Measurements from ENCODE around the gene KDF1.
A peak's percentile ranks its signal among the peaks of the same experiment; 100 is the strongest.
"Not testable (repeated sequence)": the region's sequence is repeated elsewhere in the genome, so short reads cannot be mapped to it uniquely, and the experiment has no call there.

The KDF1 gene

GRCh38 chr1:26994020-26994786 is 33.9 kb upstream of the KDF1 start:
- no peak for DNase-seq

GRCh38 chr1:26993237-26994019 is 33.2 kb upstream of the KDF1 start, which contains the start of gene TRNP1:
TSS of gene TRNP1 (plus strand) at chr1:26993692. CDS start at chr1:26993787, 95 bp downstream.
- DNase-seq: peak; percentile 43

- DNase-seq: no peak
These were observed 31.2 kb upstream of the KDF1 start for GRCh38 chr1:26991310-26992116.

GRCh38 chr1:26989403-26990109 is 29.3 kb upstream of the KDF1 start:
- DNase-seq: not testable (repeated sequence)

GRCh38 chr1:26986658-26987057 is 26.4 kb upstream of the KDF1 start:
- DNase-seq: no peak

GRCh38 chr1:26984291-26984690 is 24.0 kb upstream of the KDF1 start:
- no peak for DNase-seq

GRCh38 chr1:26983863-26984262 is 23.6 kb upstream of the KDF1 start:
- no peak for DNase-seq

GRCh38 chr1:26981146-26981846 is 21.0 kb upstream of the KDF1 start:
- DNase-seq: no peak

GRCh38 chr1:26978901-26979300 is 18.6 kb upstream of the KDF1 start:
- DNase-seq: no peak

- no peak for DNase-seq
These were observed 16.6 kb upstream of the KDF1 start for GRCh38 chr1:26976621-26977510.

GRCh38 chr1:26972821-26973220 is 12.6 kb upstream of the KDF1 start:
- no peak for DNase-seq

- no peak for DNase-seq
These were observed 12.1 kb upstream of the KDF1 start for GRCh38 chr1:26972390-26972789.

GRCh38 chr1:26971590-26971989 is 11.3 kb upstream of the KDF1 start:
- no peak for DNase-seq

GRCh38 chr1:26970810-26971209 is 10.5 kb upstream of the KDF1 start:
- DNase-seq: no peak

GRCh38 chr1:26965628-26966027 is 5.4 kb upstream of the KDF1 start:
- DNase-seq: no peak

GRCh38 chr1:26965213-26965612 is 4.9 kb upstream of the KDF1 start:
- no peak for DNase-seq

GRCh38 chr1:26961826-26962225 is 1.6 kb upstream of the KDF1 start:
- no peak for DNase-seq

- no peak for DNase-seq
These were observed 328 bp upstream of the KDF1 start for GRCh38 chr1:26960625-26960966.

- no peak for DNase-seq
These were observed 998 bp downstream of the KDF1 start for GRCh38 chr1:26959270-26959669.

- DNase-seq: no peak
These were observed 3.0 kb downstream of the KDF1 start for GRCh38 chr1:26957306-26957705.

- no peak for DNase-seq
These were observed 3.9 kb downstream of the KDF1 start for GRCh38 chr1:26956321-26956720.

Data from SHP77 treated with DMSO at 0.1 percent for 48 hours (cell line).